GM12878 (cell line): ENCODE results near the gene SELENBP1. TPM values are rescaled to one million over a fixed set of nuclear protein-coding genes. Genes with fewer than 3 reads are reported as not detected.

Source experiments
- ATAC-seq: fragments of 200-7000 bp; cut with Tn5 transposase; 3 replicates; pipeline ENCODE4 v1.9.1; 2020; ENCODE audit warnings: mild to moderate bottlenecking, moderate library complexity
- BruUV-seq: library from RNA; stranded (reverse); fragments of 400-500 nt; replicated peaks from 2 replicates; lab custom pipeline; 2021; lab: Mats Ljungman, UMichigan
- CTCF ChIA-PET: fragments of 300-600 bp; sonication (Branson Sonifier 250); formaldehyde crosslinking; extraction: SDS; loops from one replicate; lab custom pipeline; 2021; ENCODE audit warnings: inconsistent platforms; lab: Yijun Ruan, JAX
- POLR2A ChIA-PET: fragments of 350-600 bp; formaldehyde crosslinking; extraction: SDS; loops from one replicate; lab custom pipeline; 2021; ENCODE audit warnings: inconsistent platforms; lab: Charles Lee
- RAD21 ChIA-PET: fragments of 300-600 bp; sonication (Branson Sonifier 250); formaldehyde crosslinking; loops from one replicate; lab custom pipeline; 2023; ENCODE audit warnings: antibody characterized with exemption; ENCODE audit not compliant: unreplicated experiment; lab: Charles Lee
- SMC1A ChIA-PET: fragments of 300-600 bp; sonication (Branson Sonifier 250); formaldehyde crosslinking; loops from one replicate; lab custom pipeline; 2023; ENCODE audit not compliant: unreplicated experiment, uncharacterized antibody; lab: Charles Lee
- DNase-seq: peaks from one replicate; pipeline ENCODE4 v3.0.0-alpha.2; 2011; ENCODE audit warnings: low read depth, low spot score
- FAIRE-seq: peaks from 3 replicates; lab custom pipeline; 2011; peaks lifted over from hg19 to GRCh38; lab: Jason Lieb, UNC
- H2AFZ ChIP-seq: 2 replicates; pipeline ENCODE4 v1.6.0; 2011; ENCODE audit warnings: low read depth, low read length, control low read depth; ENCODE audit not compliant: control insufficient read depth
- H3K27ac ChIP-seq: 2 replicates; pipeline ENCODE4 v1.5.1; 2011; ENCODE audit warnings: control low read depth; ENCODE audit not compliant: control insufficient read depth, insufficient read depth
- H3K27me3 ChIP-seq, 2 experiments: replicated peaks in 1 of 2; 2 replicates each; pipeline versions ENCODE4 v1.6.0 to v1.6.1; 2011; ENCODE audit warnings: low read length in 1 of 2; ENCODE audit not compliant: control insufficient read depth in 2 of 2, insufficient read depth in 2 of 2
- H3K36me3 ChIP-seq, 2 experiments: 2 replicates each; pipeline ENCODE4 v1.5.1; 2011; ENCODE audit warnings: low read length in 1 of 2; ENCODE audit not compliant: control insufficient read depth in 2 of 2, insufficient read depth in 2 of 2
- H3K4me1 ChIP-seq: 2 replicates; pipeline ENCODE4 v1.6.1; 2011; ENCODE audit warnings: mild to moderate bottlenecking, low read length, moderate library complexity, mixed read lengths; ENCODE audit not compliant: control insufficient read depth, insufficient read depth
- H3K4me2 ChIP-seq: 2 replicates; pipeline ENCODE4 v1.6.0; 2011; ENCODE audit warnings: control low read depth; ENCODE audit not compliant: control insufficient read depth, insufficient read depth
- H3K4me3 ChIP-seq: fragments of 200-600 bp; sonication (generic); 2 replicates; pipeline ENCODE4 v1.5.1; 2016
- H3K79me2 ChIP-seq: 2 replicates; pipeline ENCODE4 v1.6.0; 2011; ENCODE audit warnings: low read length; ENCODE audit not compliant: control insufficient read depth, insufficient read depth
- H3K9ac ChIP-seq: 2 replicates; pipeline ENCODE4 v1.8.0; 2011; ENCODE audit warnings: low read length, control low read depth, mixed read lengths; ENCODE audit not compliant: control insufficient read depth, insufficient read depth
- H3K9me3 ChIP-seq: replicated peaks from 3 replicates; pipeline ENCODE4 v1.5.1; 2011; ENCODE audit warnings: mild to moderate bottlenecking, low read length; ENCODE audit not compliant: control insufficient read depth, insufficient read depth
- H4K20me1 ChIP-seq: 2 replicates; pipeline ENCODE4 v1.6.0; 2011; ENCODE audit not compliant: control insufficient read depth, insufficient read depth
- EP300 ChIP-seq, 2 experiments: fragments of 150-350 bp in 1 of 2; IDR thresholded peaks; 2 replicates each; pipeline ENCODE4 v1.6.1; 2011 to 2012; ENCODE audit warnings: low read depth in 2 of 2, low read length in 2 of 2, borderline replicate concordance in 1 of 2, improper control_type of control experiment in 1 of 2, inconsistent platforms in 1 of 2; ENCODE audit not compliant: control insufficient read depth in 1 of 2
- MLLT1 ChIP-seq: fragments of 450-650 bp; IDR thresholded peaks from 2 replicates; pipeline ENCODE4 v1.6.1; 2016; ENCODE audit warnings: mild to moderate bottlenecking
- MTA3 ChIP-seq: IDR thresholded peaks from 2 replicates; pipeline ENCODE4 v1.6.1; 2012; ENCODE audit warnings: low read length, inconsistent platforms, borderline replicate concordance
- NRF1 ChIP-seq: conservative IDR thresholded peaks from 2 replicates; pipeline ENCODE4 v1.6.1; 2011; ENCODE audit warnings: mild to moderate bottlenecking, low read depth, low read length, improper control_type of control experiment
- POLR2A ChIP-seq: IDR thresholded peaks from 2 replicates; pipeline ENCODE4 v1.6.1; 2011; ENCODE audit warnings: low read depth, mild to moderate bottlenecking, low read length
- RUNX3 ChIP-seq: IDR thresholded peaks from 2 replicates; pipeline ENCODE4 v1.6.1; 2012; ENCODE audit warnings: low read length, inconsistent platforms
- STAT1 ChIP-seq: fragments of 450-650 bp; conservative IDR thresholded peaks from 2 replicates; pipeline ENCODE4 v1.6.1; 2014; ENCODE audit warnings: antibody characterized with exemption, mild to moderate bottlenecking
- WRNIP1 ChIP-seq: IDR thresholded peaks from 2 replicates; pipeline ENCODE4 v1.6.1; 2011; ENCODE audit warnings: low read depth, low read length, improper control_type of control experiment, borderline replicate concordance
- WGBS: methylation state at CpG from one replicate; pipeline ENCODE4 v1.1.6; 2016; ENCODE audit warnings: low lambda C conversion rate; ENCODE audit not compliant: insufficient replicate concordance, insufficient coverage; ENCODE audit errors: missing lambda C conversion rate; 5-methylcytosine and 5-hydroxymethylcytosine counted together
- in situ Hi-C: fragments of 300-500 bp; cut with MboI; formaldehyde crosslinking; loops from 9 replicates; pipeline ENCODE4 v1.14.3; 2018; ENCODE audit warnings: mixed read lengths
- intact Hi-C: fragments of 100-400 bp; cut with micrococcal nuclease; formaldehyde crosslinking; loops from one replicate; pipeline ENCODE4 v1.14.2; 2022; ENCODE audit not compliant: unreplicated experiment
- polyA plus RNA-seq, 11 experiments: library from polyadenylated mRNA; depleted of rRNA in 4 of 11; unstranded in 6 of 11; stranded (reverse) in 5 of 11; fragments of >200 nt; fragmentation: Nextera tagmentation in 4 of 11; fragmentation: Illumina TruSeq in 1 of 11; extraction: Ambion mirVana in 4 of 11; extraction: Trizol in 1 of 11; gene quantifications; 1 replicate in 1 of 11; 2 replicates in 10 of 11; pipeline versions ENCODE4 v1.2.1 to v1.2.3, GENCODE V29; 2011 to 2016; ENCODE audit warnings: inconsistent platforms in 2 of 11, missing spikeins in 2 of 11, low read depth in 1 of 11
- total RNA-seq, 4 experiments: library from RNA; depleted of rRNA in 3 of 4; stranded (reverse); fragments of >200 nt in 3 of 4; fragmentation: Illumina TruSeq in 1 of 4; extraction: Trizol in 1 of 4; gene quantifications; 2 replicates each; pipeline versions ENCODE4 v1.2.1 to v1.2.3, GENCODE V29; 2013 to 2021
- TF ChIP-seq, protein P1 (sequence below): fragments of 450-650 bp; IDR thresholded peaks from 2 replicates; pipeline ENCODE4 v1.6.1; 2016; ENCODE audit warnings: mild to moderate bottlenecking, moderate library complexity, borderline replicate concordance

Gene SELENBP1
- total and polyA plus RNA-seq, 10 of the 15 experiments (the other 5 are each of a cell fraction or from before 2014, with no cell fraction given), result 0.41 TPM; not detected in 9

GRCh38 chr1:151334822-151335221 is 37.7 kb downstream of the SELENBP1 start (continued):
- no peak for TF ChIP-seq EP300 (IDR thresholded peaks at IDR 0.05; ENCODE audit: borderline replicate concordance in 1 of 2, control insufficient read depth in 1 of 2, low read depth in 2 of 2, low read length in 2 of 2)

DNA sequence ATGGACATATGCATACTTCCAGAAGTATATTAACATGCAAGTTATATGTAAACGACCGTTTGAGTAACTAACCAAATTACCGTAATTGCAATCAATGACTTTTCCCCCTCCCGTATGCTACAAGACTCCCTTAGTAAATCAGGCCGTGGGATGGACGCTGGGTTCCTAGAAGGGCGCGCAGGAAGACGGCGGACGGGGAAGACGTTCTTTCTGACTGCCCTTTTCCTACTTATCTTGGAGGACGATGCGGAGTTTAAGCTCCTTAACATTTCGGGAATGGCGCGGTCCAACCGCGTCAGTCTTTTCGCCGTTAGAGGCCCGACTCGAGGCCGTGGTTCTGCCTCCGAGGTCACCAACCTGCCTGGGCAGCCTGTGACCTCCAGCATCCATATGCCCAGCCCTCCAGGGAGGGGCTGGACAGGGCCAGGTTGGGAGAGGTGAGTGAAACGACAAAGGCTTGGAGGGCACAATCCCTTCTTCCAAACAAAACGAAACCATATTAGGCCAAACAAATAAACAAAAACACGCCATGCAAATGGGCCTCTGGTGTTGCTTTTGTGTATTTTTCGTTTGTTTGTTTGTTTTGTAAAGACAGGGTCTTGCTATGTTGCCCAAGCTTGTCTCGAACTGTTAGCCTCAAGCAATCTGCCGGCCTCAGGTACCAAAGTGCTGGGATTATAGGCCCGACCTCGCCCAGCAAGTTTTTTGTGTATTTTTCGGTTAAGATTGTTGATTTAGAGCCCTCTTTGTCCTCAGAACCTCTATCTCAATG is 44.4 kb downstream of the SELENBP1 start:
- CTCF ChIA-PET, result interaction anchor here (1.3 to 14.4 kb wide), 6 partner anchors 11 to 47 kb away, joined by 5 to 189 read pairs (median 8); no protein-coding TSS in a partner anchor

More for the DNA sequence above, 44.4 kb downstream of the SELENBP1 start:
- peak; percentile 6 for ATAC-seq
- ChIA-PET SMC1A (interaction anchor here (0.8 to 6.8 kb wide), 11 partner anchors 12 to 116 kb away, joined by 3 to 75 read pairs (median 8); partner anchors contain the start of genes PSMB4, PSMD4, RFX5 and ZNF687), POLR2A (interaction anchor here (0.6 to 10.5 kb wide), 10 partner anchors 13 to 139 kb away, joined by 3 to 110 read pairs (median 8); partner anchors contain the start of genes PSMB4, RFX5, VPS72 and ZNF687), RAD21 (interaction anchor here (0.8 to 3.8 kb wide), 14 partner anchors 10 to 964 kb away, joined by 3 to 37 read pairs (median 5); partner anchors contain the start of genes PSMB4, RFX5, RPRD2 and VPS72)
- H3K4me2 ChIP-seq, result peak overlapping the region; percentile 72
- peaks cover 9% of the 10 kb centered on the region; the same call in 1 of the 2 replicates for H3K4me1 ChIP-seq
- no peaks in the 10 kb centered on the region; a peak in 1 of 4 replicates for H3K36me3 ChIP-seq
- in situ Hi-C loops (no loop called here), intact Hi-C loops (loop anchor here (2.0 to 5.0 kb wide), 2 partner anchors 45 to 131 kb away; partner anchors contain the start of genes PIP5K1A and ZNF687)
- TF ChIP-seq STAT1 (0 out of 2 replicates have a peak, but pooled peaks have one; percentile 48), WRNIP1 (no peak), NRF1 (no peak), RUNX3 (peak; percentile 17; the same call in 1 of the 2 replicates), POLR2A (peak; percentile 47), MTA3 (0 out of 2 replicates have a peak, but pooled peaks have one; percentile 29), MLLT1 (peak; percentile 99)
- TF ChIP-seq, protein P1, sequence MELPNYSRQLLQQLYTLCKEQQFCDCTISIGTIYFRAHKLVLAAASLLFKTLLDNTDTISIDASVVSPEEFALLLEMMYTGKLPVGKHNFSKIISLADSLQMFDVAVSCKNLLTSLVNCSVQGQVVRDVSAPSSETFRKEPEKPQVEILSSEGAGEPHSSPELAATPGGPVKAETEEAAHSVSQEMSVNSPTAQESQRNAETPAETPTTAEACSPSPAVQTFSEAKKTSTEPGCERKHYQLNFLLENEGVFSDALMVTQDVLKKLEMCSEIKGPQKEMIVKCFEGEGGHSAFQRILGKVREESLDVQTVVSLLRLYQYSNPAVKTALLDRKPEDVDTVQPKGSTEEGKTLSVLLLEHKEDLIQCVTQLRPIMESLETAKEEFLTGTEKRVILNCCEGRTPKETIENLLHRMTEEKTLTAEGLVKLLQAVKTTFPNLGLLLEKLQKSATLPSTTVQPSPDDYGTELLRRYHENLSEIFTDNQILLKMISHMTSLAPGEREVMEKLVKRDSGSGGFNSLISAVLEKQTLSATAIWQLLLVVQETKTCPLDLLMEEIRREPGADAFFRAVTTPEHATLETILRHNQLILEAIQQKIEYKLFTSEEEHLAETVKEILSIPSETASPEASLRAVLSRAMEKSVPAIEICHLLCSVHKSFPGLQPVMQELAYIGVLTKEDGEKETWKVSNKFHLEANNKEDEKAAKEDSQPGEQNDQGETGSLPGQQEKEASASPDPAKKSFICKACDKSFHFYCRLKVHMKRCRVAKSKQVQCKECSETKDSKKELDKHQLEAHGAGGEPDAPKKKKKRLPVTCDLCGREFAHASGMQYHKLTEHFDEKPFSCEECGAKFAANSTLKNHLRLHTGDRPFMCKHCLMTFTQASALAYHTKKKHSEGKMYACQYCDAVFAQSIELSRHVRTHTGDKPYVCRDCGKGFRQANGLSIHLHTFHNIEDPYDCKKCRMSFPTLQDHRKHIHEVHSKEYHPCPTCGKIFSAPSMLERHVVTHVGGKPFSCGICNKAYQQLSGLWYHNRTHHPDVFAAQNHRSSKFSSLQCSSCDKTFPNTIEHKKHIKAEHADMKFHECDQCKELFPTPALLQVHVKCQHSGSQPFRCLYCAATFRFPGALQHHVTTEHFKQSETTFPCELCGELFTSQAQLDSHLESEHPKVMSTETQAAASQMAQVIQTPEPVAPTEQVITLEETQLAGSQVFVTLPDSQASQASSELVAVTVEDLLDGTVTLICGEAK, result peak; percentile 55
- peak overlapping the region; percentile 77 for H2AFZ ChIP-seq
- peak overlapping the region; percentile 89 for H3K9ac ChIP-seq
- no peaks in the 10 kb centered on the region for H3K27me3 ChIP-seq
- H4K20me1 ChIP-seq, result no peaks in the 10 kb centered on the region
- DNase-seq, result no peak
- peak; percentile 7 for FAIRE-seq
- H3K9me3 ChIP-seq, result no peaks in the 10 kb centered on the region
- BruUV-seq, result TSS peak; percentile 77
- H3K27ac ChIP-seq, result peak overlapping the region; percentile 95
- 11% methylated on average over 34 of the region's 34 CpGs for WGBS
- H3K79me2 ChIP-seq, result peaks cover 30% of the 10 kb centered on the region
- H3K4me3 ChIP-seq, result peak overlapping the region; percentile 74
